Left lung (tissue), 10 donors: ENCODE results near the gene LDB2. TPM values are rescaled to one million over a fixed set of nuclear protein-coding genes. Genes with fewer than 3 reads are reported as not detected.

Experiments
- ATAC-seq: fragments of 200-7000 bp; cut with Tn5 transposase; one replicate; pipeline ENCODE4 v1.9.1; 2020; ENCODE audit warnings: moderate library complexity
- DNase-seq, 4 donors: peaks; one replicate each; pipeline ENCODE4 v3.0.0-alpha.2; 2013 to 2020
- H3K27ac ChIP-seq, 2 donors: fragments of 200-600 bp; sonication (generic) in 1 of 2; one replicate each; pipeline versions ENCODE4 v1.5.0 to v1.8.0; 2020 to 2021
- H3K27me3 ChIP-seq, 2 donors: fragments of 200-600 bp; sonication (generic) in 1 of 2; one replicate each; pipeline versions ENCODE4 v1.5.0 to v1.8.0; 2020 to 2021
- H3K36me3 ChIP-seq, 2 donors: fragments of 200-600 bp; sonication (generic) in 1 of 2; one replicate each; pipeline versions ENCODE4 v1.5.0 to v1.8.0; 2020 to 2021
- H3K4me1 ChIP-seq, 2 donors: fragments of 200-600 bp; one replicate each; pipeline ENCODE4 v1.8.0; 2021
- H3K4me3 ChIP-seq, 2 donors: fragments of 200-600 bp; sonication (generic) in 1 of 2; one replicate each; pipeline versions ENCODE4 v1.5.0 to v1.8.0; 2020 to 2021; ENCODE audit warnings: mild to moderate bottlenecking in 1 of 2
- H3K9me3 ChIP-seq, 2 donors: fragments of 200-600 bp; sonication (generic) in 1 of 2; one replicate each; pipeline versions ENCODE4 v1.5.0 to v1.8.0; 2020 to 2021
- CTCF ChIP-seq, 2 donors: fragments of 200-600 bp; sonication (generic) in 1 of 2; IDR thresholded peaks; one replicate each; pipeline versions ENCODE4 v1.5.0 to v1.8.0; 2021; ENCODE audit warnings: antibody characterized with exemption in 2 of 2
- intact Hi-C, 2 donors: fragments of 100-400 bp; cut with DNase I; formaldehyde crosslinking; loops; one replicate each; pipeline versions ENCODE4 v1.11.2 to v1.14.2; 2022
- polyA plus RNA-seq, 6 donors: library from polyadenylated mRNA; unstranded; fragments of 120-200 nt; gene quantifications; one replicate each; pipeline ENCODE4 v1.2.1, GENCODE V29; 2013; ENCODE audit not compliant: insufficient read length in 6 of 6
- total RNA-seq, 2 donors: library from RNA; stranded (reverse); fragmentation: NEBNext Ultra II Directional; extraction: Animal tissue kit (Norgen Biotek cat#: 25700); gene quantifications; one replicate each; pipeline ENCODE4 v1.2.1, GENCODE V29; 2021
- donor health status: DM: no; HTN: yes; CAD: no.
- donor health status: DM: no; HTN: no; CAD: no.

Gene LDB2
- total and polyA plus RNA-seq, 8 donors, result 37.7 to 97.0 (median 78.5) TPM

GRCh38 chr4:16750216-16750615, 148.2 kb downstream of the LDB2 start:
- H3K27me3 ChIP-seq, result no peaks in the 10 kb centered on the region
- H3K36me3 ChIP-seq, result no peaks in the 10 kb centered on the region
- no peak for TF ChIP-seq CTCF (IDR thresholded peaks at IDR 0.05)
- intact Hi-C loops, result no loop called here
- ATAC-seq, result no peak
- no peak for DNase-seq
- H3K4me1 ChIP-seq, result no peaks in the 10 kb centered on the region
- H3K9me3 ChIP-seq, result no peaks in the 10 kb centered on the region
- H3K27ac ChIP-seq, result no peak overlapping the region
- no peak overlapping the region for H3K4me3 ChIP-seq

- Histone ChIP-seq H3K9me3 (no peaks in the 10 kb centered on the region), H3K4me3 (no peak overlapping the region), H3K4me1 (no peaks in the 10 kb centered on the region), H3K27ac (no peak overlapping the region), H3K36me3 (no peaks in the 10 kb centered on the region), H3K27me3 (no peaks in the 10 kb centered on the region)
- ATAC-seq (no peak), DNase-seq (no peak)
- no peak for TF ChIP-seq CTCF (IDR thresholded peaks at IDR 0.05)
- intact Hi-C loops, result no loop called here
Measured at GRCh38 chr4:16745887-16746286, 152.6 kb downstream of the LDB2 start.

- H3K9me3 ChIP-seq, result no peaks in the 10 kb centered on the region
- H3K27ac ChIP-seq, result no peak overlapping the region
- no peaks in the 10 kb centered on the region for H3K36me3 ChIP-seq
- no peaks in the 10 kb centered on the region for H3K27me3 ChIP-seq
- H3K4me3 ChIP-seq, result no peak overlapping the region
- H3K4me1 ChIP-seq, result no peaks in the 10 kb centered on the region
- DNase-seq, result peak in 1 of 4 donors; percentile 42
- intact Hi-C loops, result no loop called here
- TF ChIP-seq CTCF (IDR thresholded peaks at IDR 0.05), result no peak
- ATAC-seq, result peak; percentile 62
Measured at GRCh38 chr4:16745009-16745635, 153.3 kb downstream of the LDB2 start.

- Histone ChIP-seq H3K9me3 (no peaks in the 10 kb centered on the region), H3K27me3 (no peaks in the 10 kb centered on the region), H3K4me1 (no peaks in the 10 kb centered on the region), H3K4me3 (no peak overlapping the region), H3K36me3 (no peaks in the 10 kb centered on the region), H3K27ac (no peak overlapping the region)
- DNase-seq, result no peak
- TF ChIP-seq CTCF (IDR thresholded peaks at IDR 0.05), result no peak
- intact Hi-C loops, result no loop called here
- ATAC-seq, result no peak
Measured at GRCh38 chr4:16741287-16741686, 157.2 kb downstream of the LDB2 start.

GRCh38 chr4:16739997-16740624, 158.3 kb downstream of the LDB2 start:
- no peak overlapping the region for H3K4me3 ChIP-seq
- H3K4me1 ChIP-seq, result no peaks in the 10 kb centered on the region
- no peak for ATAC-seq
- H3K27ac ChIP-seq, result no peak overlapping the region
- no peak for TF ChIP-seq CTCF (IDR thresholded peaks at IDR 0.05)
- H3K27me3 ChIP-seq, result no peaks in the 10 kb centered on the region
- intact Hi-C loops, result no loop called here
- no peak for DNase-seq
- H3K36me3 ChIP-seq, result no peaks in the 10 kb centered on the region
- no peaks in the 10 kb centered on the region for H3K9me3 ChIP-seq
